Uterus (tissue), 4 donors: ENCODE measurements around the gene PSMB7. TPM values are rescaled to one million over a fixed set of nuclear protein-coding genes. Genes with fewer than 3 reads are reported as not detected.

Experiments used
- DNase-seq, 2 donors: peaks; one replicate each; pipeline ENCODE4 v3.0.0-alpha.2; 2019 to 2020
- H3K27ac ChIP-seq, 2 donors: fragments of 200-600 bp; sonication (generic); 1 replicate in 1 of 2; 2 replicates in 1 of 2; pipeline ENCODE4 v1.5.1; 2016 to 2018
- H3K27me3 ChIP-seq, 2 donors: fragments of 200-600 bp; sonication (generic); one replicate each; pipeline ENCODE4 v1.5.1; 2018 to 2019; ENCODE audit warnings: control low read depth in 1 of 2
- H3K36me3 ChIP-seq, 2 donors: fragments of 200-600 bp; sonication (generic); one replicate each; pipeline ENCODE4 v1.5.1; 2019; ENCODE audit warnings: control low read depth in 1 of 2
- H3K4me1 ChIP-seq, 2 donors: fragments of 200-600 bp; sonication (generic); one replicate each; pipeline ENCODE4 v1.5.1; 2018 to 2019; ENCODE audit warnings: control low read depth in 1 of 2
- H3K4me3 ChIP-seq, 2 donors: fragments of 200-600 bp; sonication (generic); 1 replicate in 1 of 2; 2 replicates in 1 of 2; pipeline ENCODE4 v1.5.1; 2018 to 2019; ENCODE audit warnings: mild to moderate bottlenecking in 1 of 2
- H3K9me3 ChIP-seq, 2 donors: fragments of 200-600 bp; sonication (generic); one replicate each; pipeline ENCODE4 v1.5.1; 2019; ENCODE audit warnings: control low read depth in 1 of 2
- POLR2A ChIP-seq, 2 donors: fragments of 450-650 bp; IDR thresholded peaks; one replicate each; pipeline ENCODE4 v1.6.1; 2016; ENCODE audit warnings: antibody characterized with exemption in 2 of 2, mild to moderate bottlenecking in 1 of 2, moderate library complexity in 1 of 2
- intact Hi-C: fragments of 100-400 bp; cut with DNase I; formaldehyde crosslinking; loops from one replicate; pipeline ENCODE4 v1.15.1; 2023; ENCODE audit warnings: low total_unique reads
- total RNA-seq, 4 donors: library from RNA; depleted of rRNA in 3 of 4; stranded (reverse); fragments of >200 nt in 3 of 4; gene quantifications; one replicate each; pipeline versions ENCODE4 v1.1.0 to v1.2.4, GENCODE V29; 2014 to 2023
- TF ChIP-seq, protein P1 (sequence below), 4 experiments: fragments of 200-600 bp in 2 of 4; fragments of 450-650 bp in 2 of 4; sonication (generic) in 2 of 4; IDR thresholded peaks; one replicate each; pipeline ENCODE4 v1.5.1; 2016 to 2019; ENCODE audit warnings: antibody characterized with exemption in 4 of 4, mild to moderate bottlenecking in 2 of 4, moderate library complexity in 1 of 4
- donor health status: DM: yes; HTN: yes; CAD: no.

The PSMB7 gene
- total RNA-seq, 4 donors from 2014 or later: 86.1 to 292 (median 94.7) TPM

GRCh38 chr9:124334568-124335319, 80.5 kb downstream of the PSMB7 start:
- no peaks in the 10 kb centered on the region for H3K4me1 ChIP-seq
- no peaks in the 10 kb centered on the region for H3K27me3 ChIP-seq
- no peaks in the 10 kb centered on the region for H3K9me3 ChIP-seq
- no peaks in the 10 kb centered on the region for H3K36me3 ChIP-seq
- DNase-seq: no peak
- H3K4me3 ChIP-seq: no peak overlapping the region
- TF ChIP-seq, protein P1, sequence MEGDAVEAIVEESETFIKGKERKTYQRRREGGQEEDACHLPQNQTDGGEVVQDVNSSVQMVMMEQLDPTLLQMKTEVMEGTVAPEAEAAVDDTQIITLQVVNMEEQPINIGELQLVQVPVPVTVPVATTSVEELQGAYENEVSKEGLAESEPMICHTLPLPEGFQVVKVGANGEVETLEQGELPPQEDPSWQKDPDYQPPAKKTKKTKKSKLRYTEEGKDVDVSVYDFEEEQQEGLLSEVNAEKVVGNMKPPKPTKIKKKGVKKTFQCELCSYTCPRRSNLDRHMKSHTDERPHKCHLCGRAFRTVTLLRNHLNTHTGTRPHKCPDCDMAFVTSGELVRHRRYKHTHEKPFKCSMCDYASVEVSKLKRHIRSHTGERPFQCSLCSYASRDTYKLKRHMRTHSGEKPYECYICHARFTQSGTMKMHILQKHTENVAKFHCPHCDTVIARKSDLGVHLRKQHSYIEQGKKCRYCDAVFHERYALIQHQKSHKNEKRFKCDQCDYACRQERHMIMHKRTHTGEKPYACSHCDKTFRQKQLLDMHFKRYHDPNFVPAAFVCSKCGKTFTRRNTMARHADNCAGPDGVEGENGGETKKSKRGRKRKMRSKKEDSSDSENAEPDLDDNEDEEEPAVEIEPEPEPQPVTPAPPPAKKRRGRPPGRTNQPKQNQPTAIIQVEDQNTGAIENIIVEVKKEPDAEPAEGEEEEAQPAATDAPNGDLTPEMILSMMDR (IDR thresholded peaks at IDR 0.05): no peak
- no peak for TF ChIP-seq POLR2A (IDR thresholded peaks at IDR 0.05)
- H3K27ac ChIP-seq: no peak overlapping the region
- intact Hi-C loops: no loop called here

- Histone ChIP-seq H3K27me3 (no peaks in the 10 kb centered on the region), H3K27ac (no peak overlapping the region), H3K36me3 (no peaks in the 10 kb centered on the region), H3K9me3 (no peaks in the 10 kb centered on the region), H3K4me3 (no peak overlapping the region), H3K4me1 (no peaks in the 10 kb centered on the region)
- intact Hi-C loops: no loop called here
- no peak for DNase-seq
- no peak for TF ChIP-seq POLR2A (IDR thresholded peaks at IDR 0.05)
- TF ChIP-seq, protein P1 (IDR thresholded peaks at IDR 0.05): no peak
Observed at GRCh38 chr9:124333203-124333579, 82.1 kb downstream of the PSMB7 start.

DNA sequence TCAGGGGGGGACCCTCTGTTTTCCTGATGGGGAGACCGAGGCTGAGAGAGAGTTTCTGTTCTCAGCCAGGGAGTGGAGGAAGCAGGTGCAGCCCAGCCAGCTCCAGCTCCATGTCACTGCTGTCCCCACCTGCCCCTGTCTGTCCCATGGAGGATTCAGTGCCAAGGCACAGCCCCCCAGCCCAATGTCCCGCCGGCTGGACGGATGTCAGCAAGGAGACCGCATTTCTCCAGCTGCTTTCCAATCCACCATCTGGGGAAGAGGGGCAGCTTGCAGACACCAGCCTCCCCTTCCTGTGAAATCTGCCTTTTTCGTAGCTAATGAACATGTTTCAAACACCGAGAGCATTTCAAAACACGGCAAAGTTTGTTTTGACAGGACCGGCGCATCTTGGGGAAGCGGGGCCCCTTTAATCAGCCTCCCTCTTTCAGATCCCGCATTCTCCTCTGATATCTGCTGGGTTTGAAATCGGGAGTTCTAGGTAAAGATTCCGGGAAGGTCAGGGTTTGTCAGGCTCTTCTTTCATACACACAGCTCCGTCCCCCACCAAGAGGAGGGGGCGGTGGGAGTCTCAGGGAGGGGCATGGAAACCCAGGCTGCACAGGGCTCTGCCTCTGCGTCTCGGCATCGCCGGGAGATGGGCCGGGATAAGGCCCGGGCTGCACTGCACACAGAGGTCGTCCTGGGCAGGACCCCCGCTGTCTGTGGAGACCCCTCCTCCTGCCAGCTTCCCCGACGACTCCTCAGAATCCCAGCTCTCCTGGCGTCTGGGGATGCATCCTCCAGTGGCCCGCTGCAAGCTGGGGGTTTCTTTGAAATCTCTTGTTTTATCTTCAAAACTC, 82.7 kb downstream of the PSMB7 start:
- H3K36me3 ChIP-seq: no peaks in the 10 kb centered on the region
- H3K27ac ChIP-seq: no peak overlapping the region

GRCh38 chr9:124331580-124331979, 83.7 kb downstream of the PSMB7 start:
- Histone ChIP-seq H3K4me3 (no peak overlapping the region), H3K27ac (no peak overlapping the region), H3K9me3 (no peaks in the 10 kb centered on the region), H3K36me3 (no peaks in the 10 kb centered on the region), H3K4me1 (no peaks in the 10 kb centered on the region), H3K27me3 (no peaks in the 10 kb centered on the region)
- intact Hi-C loops: no loop called here
- no peak for TF ChIP-seq POLR2A (IDR thresholded peaks at IDR 0.05)
- TF ChIP-seq, protein P1 (IDR thresholded peaks at IDR 0.05): no peak
- DNase-seq: no peak

More for the DNA sequence above, 82.7 kb downstream of the PSMB7 start:
- Histone ChIP-seq H3K4me3 (no peak overlapping the region), H3K9me3 (no peaks in the 10 kb centered on the region), H3K4me1 (no peaks in the 10 kb centered on the region), H3K27me3 (no peaks in the 10 kb centered on the region)
- intact Hi-C loops: no loop called here
- DNase-seq: no peak
- TF ChIP-seq POLR2A (IDR thresholded peaks at IDR 0.05): no peak
- TF ChIP-seq, protein P1 (IDR thresholded peaks at IDR 0.05): no peak
